Activated CD8-positive, alpha-beta memory T cell treated with anti-CD3 and anti-CD28 coated beads for 4 hours (primary cell): ENCODE results near the gene EMC10.
A peak's percentile ranks its signal among the peaks of the same experiment; 100 is the strongest.
"Not testable (repeated sequence)": the region's sequence is repeated elsewhere in the genome, so short reads cannot be mapped to it uniquely, and the experiment has no call there.

Experiments
- DNase-seq, 2 donors: peaks; one replicate each; pipeline ENCODE4 v3.0.0-alpha.2; 2020; ENCODE audit warnings: low read depth in 2 of 2

Gene EMC10

GRCh38 chr19:50451223-50451534 is 25.1 kb upstream of the EMC10 start:
- DNase-seq: no peak

GRCh38 chr19:50453243-50453642 is 23.1 kb upstream of the EMC10 start:
- DNase-seq: no peak

GRCh38 chr19:50455992-50456391 is 20.3 kb upstream of the EMC10 start:
- no peak for DNase-seq

GRCh38 chr19:50457300-50457699 is 19.0 kb upstream of the EMC10 start:
- DNase-seq: no peak

GRCh38 chr19:50458396-50459066 is 17.8 kb upstream of the EMC10 start:
- DNase-seq: no peak

- DNase-seq: no peak
Observed at GRCh38 chr19:50459067-50459456, 17.2 kb upstream of the EMC10 start.

GRCh38 chr19:50459638-50460037 is 16.7 kb upstream of the EMC10 start:
- no peak for DNase-seq

- DNase-seq: no peak
Observed at GRCh38 chr19:50460161-50460765, 16.0 kb upstream of the EMC10 start.

GRCh38 chr19:50461066-50461875 is 15.0 kb upstream of the EMC10 start:
- peak in 1 of 2 donors; percentile 16 for DNase-seq

- DNase-seq: no peak
Observed at GRCh38 chr19:50462970-50463369, 13.3 kb upstream of the EMC10 start.

GRCh38 chr19:50464348-50464747 is 12.0 kb upstream of the EMC10 start:
- no peak for DNase-seq

- DNase-seq: no peak
Observed at GRCh38 chr19:50465000-50465399, 11.3 kb upstream of the EMC10 start.

- no peak for DNase-seq
Observed at GRCh38 chr19:50465986-50466705, 10.2 kb upstream of the EMC10 start.

- no peak for DNase-seq
Observed at GRCh38 chr19:50466706-50467039, 9.6 kb upstream of the EMC10 start.

GRCh38 chr19:50467566-50467965 is 8.7 kb upstream of the EMC10 start:
- no peak for DNase-seq

- DNase-seq: no peak
Observed at GRCh38 chr19:50468818-50469217, 7.5 kb upstream of the EMC10 start.

GRCh38 chr19:50473336-50473735 is 3.0 kb upstream of the EMC10 start:
- not testable (repeated sequence) for DNase-seq

- DNase-seq: no peak
Observed at GRCh38 chr19:50475101-50475568, 1.2 kb upstream of the EMC10 start.

- no peak for DNase-seq
Observed at GRCh38 chr19:50475736-50476223, 527 bp upstream of the EMC10 start.

GRCh38 chr19:50476907-50477238 is 566 bp downstream of the EMC10 start:
- no peak for DNase-seq

- no peak for DNase-seq
Observed at GRCh38 chr19:50477751-50478515, 1.6 kb downstream of the EMC10 start.
